ENCODE data around the gene CALML4. TPM values are rescaled to one million over a fixed set of nuclear protein-coding genes. Genes with fewer than 3 reads are reported as not detected.

Gene CALML4
- total and polyA plus RNA-seq, 2 experiments from 2014 or later: 13.4 to 16.2 TPM

DNA sequence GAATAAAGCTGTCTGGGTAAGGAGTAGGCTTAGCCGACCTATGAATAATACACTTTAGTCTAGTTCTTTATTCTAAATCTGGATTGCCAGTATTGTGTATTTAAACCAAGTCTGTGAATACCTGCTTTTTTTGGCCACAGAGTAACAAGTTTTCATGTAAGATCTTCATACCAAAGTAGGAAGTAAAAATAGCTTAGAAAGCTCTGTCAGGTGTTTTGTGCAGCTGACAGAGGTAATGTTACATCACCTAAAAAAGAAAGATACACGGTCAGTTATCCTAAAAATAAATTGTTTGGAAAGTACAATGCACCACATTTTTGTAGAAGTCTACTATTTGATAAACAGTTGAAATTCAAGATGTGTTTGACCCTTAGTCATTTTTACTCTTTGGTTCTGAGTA is 16.5 kb downstream of the CALML4 start:
- peaks cover 13% of the 10 kb centered on the region for H3K4me1 Mint-ChIP-seq
- Histone ChIP-seq H4K20me1 (replicated peaks; ENCODE audit: insufficient read depth) (no peaks in the 10 kb centered on the region; the same call in 1 of the 2 replicates), H3K9me2 (ENCODE audit: insufficient read depth) (peaks cover 4% of the 10 kb centered on the region; the same call in 1 of the 2 replicates), H2AFZ (no peak overlapping the region), H3K4me1 (ENCODE audit: insufficient read depth) (no peaks in the 10 kb centered on the region), H3K36me3 (ENCODE audit: insufficient read depth) (peaks cover 11% of the 10 kb centered on the region), H3K27ac (ENCODE audit: low read depth) (no peak overlapping the region), H3K4me2 (no peak overlapping the region), H3F3A (replicated peaks; ENCODE audit: low read depth) (no peaks in the 10 kb centered on the region), H3K4me3 (no peak overlapping the region), H3K79me2 (replicated peaks; ENCODE audit: insufficient read depth) (no peaks in the 10 kb centered on the region), H3K27me3 (ENCODE audit: insufficient read depth) (no peaks in the 10 kb centered on the region)
- TF ChIP-seq, protein P1, sequence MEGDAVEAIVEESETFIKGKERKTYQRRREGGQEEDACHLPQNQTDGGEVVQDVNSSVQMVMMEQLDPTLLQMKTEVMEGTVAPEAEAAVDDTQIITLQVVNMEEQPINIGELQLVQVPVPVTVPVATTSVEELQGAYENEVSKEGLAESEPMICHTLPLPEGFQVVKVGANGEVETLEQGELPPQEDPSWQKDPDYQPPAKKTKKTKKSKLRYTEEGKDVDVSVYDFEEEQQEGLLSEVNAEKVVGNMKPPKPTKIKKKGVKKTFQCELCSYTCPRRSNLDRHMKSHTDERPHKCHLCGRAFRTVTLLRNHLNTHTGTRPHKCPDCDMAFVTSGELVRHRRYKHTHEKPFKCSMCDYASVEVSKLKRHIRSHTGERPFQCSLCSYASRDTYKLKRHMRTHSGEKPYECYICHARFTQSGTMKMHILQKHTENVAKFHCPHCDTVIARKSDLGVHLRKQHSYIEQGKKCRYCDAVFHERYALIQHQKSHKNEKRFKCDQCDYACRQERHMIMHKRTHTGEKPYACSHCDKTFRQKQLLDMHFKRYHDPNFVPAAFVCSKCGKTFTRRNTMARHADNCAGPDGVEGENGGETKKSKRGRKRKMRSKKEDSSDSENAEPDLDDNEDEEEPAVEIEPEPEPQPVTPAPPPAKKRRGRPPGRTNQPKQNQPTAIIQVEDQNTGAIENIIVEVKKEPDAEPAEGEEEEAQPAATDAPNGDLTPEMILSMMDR (conservative IDR thresholded peaks at IDR 0.05; ENCODE audit: low read depth in 2 of 2): no peak
- no peak for TF ChIP-seq EZH2 (IDR thresholded peaks at IDR 0.05; ENCODE audit: low read depth, unreplicated experiment)
- no peak for TF ChIP-seq ZNF114 (CRISPR knock-in tag; IDR thresholded peaks at IDR 0.05)
- TF ChIP-seq JUNB (IDR thresholded peaks at IDR 0.05; ENCODE audit: unreplicated experiment): no peak
- TF ChIP-seq, protein P2, sequence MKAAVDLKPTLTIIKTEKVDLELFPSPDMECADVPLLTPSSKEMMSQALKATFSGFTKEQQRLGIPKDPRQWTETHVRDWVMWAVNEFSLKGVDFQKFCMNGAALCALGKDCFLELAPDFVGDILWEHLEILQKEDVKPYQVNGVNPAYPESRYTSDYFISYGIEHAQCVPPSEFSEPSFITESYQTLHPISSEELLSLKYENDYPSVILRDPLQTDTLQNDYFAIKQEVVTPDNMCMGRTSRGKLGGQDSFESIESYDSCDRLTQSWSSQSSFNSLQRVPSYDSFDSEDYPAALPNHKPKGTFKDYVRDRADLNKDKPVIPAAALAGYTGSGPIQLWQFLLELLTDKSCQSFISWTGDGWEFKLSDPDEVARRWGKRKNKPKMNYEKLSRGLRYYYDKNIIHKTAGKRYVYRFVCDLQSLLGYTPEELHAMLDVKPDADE (IDR thresholded peaks at IDR 0.05): no peak
- TF ChIP-seq CREB1 (CRISPR knock-in tag; IDR thresholded peaks at IDR 0.05; ENCODE audit: low read depth): no peak
- no peak for TF ChIP-seq STAT1 (IDR thresholded peaks at IDR 0.05; ENCODE audit: unreplicated experiment)
- peaks cover 34% of the 10 kb centered on the region for H3K36me3 Mint-ChIP-seq (ENCODE audit: low read depth)
- H3K27ac Mint-ChIP-seq: no peak overlapping the region
- H3K9me3 Mint-ChIP-seq: no peaks in the 10 kb centered on the region
- DNase-seq (ENCODE audit: low spot score): no peak
- H3K4me3 Mint-ChIP-seq: no peak overlapping the region
- no peak for ATAC-seq
- H3K27me3 Mint-ChIP-seq (ENCODE audit: insufficient read depth, low read depth, poor library complexity): peaks cover 2% of the 10 kb centered on the region

DNA sequence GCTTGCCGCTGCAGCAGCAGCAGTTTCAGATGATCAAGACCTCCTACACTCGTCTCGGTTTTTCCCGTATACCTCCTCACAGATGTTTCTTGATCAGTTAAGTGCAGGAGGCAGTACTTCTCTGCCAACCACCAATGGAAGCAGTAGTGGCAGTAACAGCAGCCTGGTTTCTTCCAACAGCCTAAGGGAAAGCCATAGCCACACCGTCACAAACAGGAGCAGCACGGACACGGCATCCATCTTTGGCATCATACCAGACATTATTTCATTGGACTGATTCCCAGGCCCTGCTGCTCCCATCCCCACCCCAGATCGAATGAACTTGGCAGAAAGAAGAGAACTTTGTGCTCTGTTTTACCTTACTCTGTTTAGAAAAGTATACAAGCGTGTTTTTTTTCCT is 17.6 kb downstream of the CALML4 start:
- Histone ChIP-seq H3K36me3 (ENCODE audit: insufficient read depth) (peaks cover 4% of the 10 kb centered on the region; the same call in 1 of the 2 replicates), H3K27me3 (ENCODE audit: insufficient read depth) (no peaks in the 10 kb centered on the region), H3K79me2 (replicated peaks; ENCODE audit: insufficient read depth) (no peaks in the 10 kb centered on the region), H3K4me3 (no peak overlapping the region), H2AFZ (no peak overlapping the region), H3K9me2 (ENCODE audit: insufficient read depth) (peaks cover 4% of the 10 kb centered on the region; the same call in 1 of the 2 replicates), H3K4me1 (ENCODE audit: insufficient read depth) (no peaks in the 10 kb centered on the region), H3F3A (replicated peaks; ENCODE audit: low read depth) (no peaks in the 10 kb centered on the region), H3K4me2 (no peak overlapping the region), H4K20me1 (replicated peaks; ENCODE audit: insufficient read depth) (no peaks in the 10 kb centered on the region; the same call in 1 of the 2 replicates), H3K27ac (ENCODE audit: low read depth) (no peak overlapping the region)
- H3K27ac Mint-ChIP-seq: no peak overlapping the region
- peaks cover 33% of the 10 kb centered on the region for H3K36me3 Mint-ChIP-seq (ENCODE audit: low read depth)
- H3K27me3 Mint-ChIP-seq (ENCODE audit: insufficient read depth, low read depth, poor library complexity): no peaks in the 10 kb centered on the region
- ATAC-seq (no peak), DNase-seq (ENCODE audit: low spot score) (no peak)
- no peak overlapping the region for H3K4me3 Mint-ChIP-seq
- no peaks in the 10 kb centered on the region for H3K9me3 Mint-ChIP-seq
- TF ChIP-seq CREB1 (CRISPR knock-in tag; IDR thresholded peaks at IDR 0.05; ENCODE audit: low read depth) (no peak), ZNF331 (CRISPR knock-in tag; IDR thresholded peaks at IDR 0.05; ENCODE audit: low read depth) (no peak), JUNB (IDR thresholded peaks at IDR 0.05; ENCODE audit: unreplicated experiment) (no peak), ZNF114 (CRISPR knock-in tag; IDR thresholded peaks at IDR 0.05) (no peak), STAT1 (IDR thresholded peaks at IDR 0.05; ENCODE audit: unreplicated experiment) (no peak), NANOG (IDR thresholded peaks at IDR 0.05; ENCODE audit: borderline replicate concordance) (no peak), POLR2AphosphoS5 (IDR thresholded peaks at IDR 0.05; ENCODE audit: low read depth) (no peak)
- TF ChIP-seq, protein P2 (IDR thresholded peaks at IDR 0.05): no peak
- TF ChIP-seq, protein P3, sequence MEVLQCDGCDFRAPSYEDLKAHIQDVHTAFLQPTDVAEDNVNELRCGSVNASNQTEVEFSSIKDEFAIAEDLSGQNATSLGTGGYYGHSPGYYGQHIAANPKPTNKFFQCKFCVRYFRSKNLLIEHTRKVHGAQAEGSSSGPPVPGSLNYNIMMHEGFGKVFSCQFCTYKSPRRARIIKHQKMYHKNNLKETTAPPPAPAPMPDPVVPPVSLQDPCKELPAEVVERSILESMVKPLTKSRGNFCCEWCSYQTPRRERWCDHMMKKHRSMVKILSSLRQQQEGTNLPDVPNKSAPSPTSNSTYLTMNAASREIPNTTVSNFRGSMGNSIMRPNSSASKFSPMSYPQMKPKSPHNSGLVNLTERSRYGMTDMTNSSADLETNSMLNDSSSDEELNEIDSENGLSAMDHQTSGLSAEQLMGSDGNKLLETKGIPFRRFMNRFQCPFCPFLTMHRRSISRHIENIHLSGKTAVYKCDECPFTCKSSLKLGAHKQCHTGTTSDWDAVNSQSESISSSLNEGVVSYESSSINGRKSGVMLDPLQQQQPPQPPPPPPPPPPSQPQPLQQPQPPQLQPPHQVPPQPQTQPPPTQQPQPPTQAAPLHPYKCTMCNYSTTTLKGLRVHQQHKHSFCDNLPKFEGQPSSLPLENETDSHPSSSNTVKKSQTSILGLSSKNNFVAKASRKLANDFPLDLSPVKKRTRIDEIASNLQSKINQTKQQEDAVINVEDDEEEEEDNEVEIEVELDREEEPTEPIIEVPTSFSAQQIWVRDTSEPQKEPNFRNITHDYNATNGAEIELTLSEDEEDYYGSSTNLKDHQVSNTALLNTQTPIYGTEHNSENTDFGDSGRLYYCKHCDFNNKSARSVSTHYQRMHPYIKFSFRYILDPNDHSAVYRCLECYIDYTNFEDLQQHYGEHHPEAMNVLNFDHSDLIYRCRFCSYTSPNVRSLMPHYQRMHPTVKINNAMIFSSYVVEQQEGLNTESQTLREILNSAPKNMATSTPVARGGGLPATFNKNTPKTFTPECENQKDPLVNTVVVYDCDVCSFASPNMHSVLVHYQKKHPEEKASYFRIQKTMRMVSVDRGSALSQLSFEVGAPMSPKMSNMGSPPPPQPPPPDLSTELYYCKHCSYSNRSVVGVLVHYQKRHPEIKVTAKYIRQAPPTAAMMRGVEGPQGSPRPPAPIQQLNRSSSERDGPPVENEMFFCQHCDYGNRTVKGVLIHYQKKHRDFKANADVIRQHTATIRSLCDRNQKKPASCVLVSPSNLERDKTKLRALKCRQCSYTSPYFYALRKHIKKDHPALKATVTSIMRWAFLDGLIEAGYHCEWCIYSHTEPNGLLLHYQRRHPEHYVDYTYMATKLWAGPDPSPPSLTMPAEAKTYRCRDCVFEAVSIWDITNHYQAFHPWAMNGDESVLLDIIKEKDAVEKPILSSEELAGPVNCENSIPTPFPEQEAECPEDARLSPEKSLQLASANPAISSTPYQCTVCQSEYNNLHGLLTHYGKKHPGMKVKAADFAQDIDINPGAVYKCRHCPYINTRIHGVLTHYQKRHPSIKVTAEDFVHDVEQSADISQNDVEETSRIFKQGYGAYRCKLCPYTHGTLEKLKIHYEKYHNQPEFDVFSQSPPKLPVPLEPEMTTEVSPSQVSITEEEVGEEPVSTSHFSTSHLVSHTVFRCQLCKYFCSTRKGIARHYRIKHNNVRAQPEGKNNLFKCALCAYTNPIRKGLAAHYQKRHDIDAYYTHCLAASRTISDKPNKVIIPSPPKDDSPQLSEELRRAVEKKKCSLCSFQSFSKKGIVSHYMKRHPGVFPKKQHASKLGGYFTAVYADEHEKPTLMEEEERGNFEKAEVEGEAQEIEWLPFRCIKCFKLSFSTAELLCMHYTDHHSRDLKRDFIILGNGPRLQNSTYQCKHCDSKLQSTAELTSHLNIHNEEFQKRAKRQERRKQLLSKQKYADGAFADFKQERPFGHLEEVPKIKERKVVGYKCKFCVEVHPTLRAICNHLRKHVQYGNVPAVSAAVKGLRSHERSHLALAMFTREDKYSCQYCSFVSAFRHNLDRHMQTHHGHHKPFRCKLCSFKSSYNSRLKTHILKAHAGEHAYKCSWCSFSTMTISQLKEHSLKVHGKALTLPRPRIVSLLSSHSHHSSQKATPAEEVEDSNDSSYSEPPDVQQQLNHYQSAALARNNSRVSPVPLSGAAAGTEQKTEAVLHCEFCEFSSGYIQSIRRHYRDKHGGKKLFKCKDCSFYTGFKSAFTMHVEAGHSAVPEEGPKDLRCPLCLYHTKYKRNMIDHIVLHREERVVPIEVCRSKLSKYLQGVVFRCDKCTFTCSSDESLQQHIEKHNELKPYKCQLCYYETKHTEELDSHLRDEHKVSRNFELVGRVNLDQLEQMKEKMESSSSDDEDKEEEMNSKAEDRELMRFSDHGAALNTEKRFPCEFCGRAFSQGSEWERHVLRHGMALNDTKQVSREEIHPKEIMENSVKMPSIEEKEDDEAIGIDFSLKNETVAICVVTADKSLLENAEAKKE (CRISPR knock-in tag; IDR thresholded peaks at IDR 0.05): no peak
- peaks cover 13% of the 10 kb centered on the region for H3K4me1 Mint-ChIP-seq
